Activated T-cell treated with anti-CD3 and anti-CD28 coated beads for 4 hours (primary cell): ENCODE measurements around the gene NAALADL2.

Experiments
- DNase-seq: peaks from one replicate; pipeline ENCODE4 v3.0.0-alpha.2; 2020

NAALADL2 gene

DNA sequence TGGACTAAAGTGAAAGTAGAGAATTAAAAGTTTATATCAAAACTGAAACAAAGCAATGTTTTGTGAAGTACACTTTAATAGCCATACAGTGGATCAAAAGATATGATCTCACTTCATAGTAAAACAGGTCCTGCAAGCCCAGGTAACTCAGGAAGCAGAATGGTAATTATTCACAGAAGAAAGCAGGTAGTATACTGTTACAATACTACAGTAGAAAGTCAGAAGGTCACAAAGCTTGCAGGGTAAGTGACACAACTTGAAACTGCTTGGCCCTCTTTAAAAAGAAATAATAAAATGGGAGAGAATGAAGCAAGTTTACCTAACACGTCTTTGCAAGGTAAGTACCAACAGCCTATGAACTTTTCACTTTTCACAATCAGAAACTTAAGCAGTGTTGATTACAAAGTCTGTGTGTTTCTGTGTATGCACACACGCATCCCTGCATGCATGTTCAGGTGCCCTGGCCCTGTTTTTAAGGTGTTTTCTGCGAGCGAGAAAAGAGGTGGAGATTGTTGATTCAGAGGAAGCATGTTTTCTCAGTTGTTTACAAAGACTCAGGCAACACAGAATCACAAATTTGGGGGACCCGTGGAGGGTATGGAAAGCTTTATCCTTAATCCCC, at the start of gene NAALADL2:
TSS of gene NAALADL2 (plus strand) at position 221 of the 622 bp plus-strand sequence.
- no peak for DNase-seq

DNA sequence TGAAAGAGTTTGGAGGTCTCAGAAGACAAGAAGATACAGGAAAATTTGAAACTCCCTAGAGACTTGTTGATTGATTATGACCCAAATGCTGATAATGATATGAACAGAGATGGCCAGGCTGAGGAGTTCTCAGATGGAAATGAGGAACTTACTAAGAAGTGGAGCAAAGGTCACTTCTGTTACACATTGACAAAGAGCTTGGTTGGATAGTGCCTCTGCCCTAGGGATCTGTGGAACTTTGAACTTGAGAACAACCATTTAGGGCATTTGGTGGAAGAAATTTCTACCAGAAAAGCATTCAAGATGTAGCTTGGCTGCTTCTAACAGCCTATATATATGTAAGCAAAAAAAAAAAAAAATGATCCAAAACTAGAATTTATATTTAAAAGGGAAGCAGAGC, 48.9 kb upstream of the NAALADL2 start:
- DNase-seq = no peak

DNA sequence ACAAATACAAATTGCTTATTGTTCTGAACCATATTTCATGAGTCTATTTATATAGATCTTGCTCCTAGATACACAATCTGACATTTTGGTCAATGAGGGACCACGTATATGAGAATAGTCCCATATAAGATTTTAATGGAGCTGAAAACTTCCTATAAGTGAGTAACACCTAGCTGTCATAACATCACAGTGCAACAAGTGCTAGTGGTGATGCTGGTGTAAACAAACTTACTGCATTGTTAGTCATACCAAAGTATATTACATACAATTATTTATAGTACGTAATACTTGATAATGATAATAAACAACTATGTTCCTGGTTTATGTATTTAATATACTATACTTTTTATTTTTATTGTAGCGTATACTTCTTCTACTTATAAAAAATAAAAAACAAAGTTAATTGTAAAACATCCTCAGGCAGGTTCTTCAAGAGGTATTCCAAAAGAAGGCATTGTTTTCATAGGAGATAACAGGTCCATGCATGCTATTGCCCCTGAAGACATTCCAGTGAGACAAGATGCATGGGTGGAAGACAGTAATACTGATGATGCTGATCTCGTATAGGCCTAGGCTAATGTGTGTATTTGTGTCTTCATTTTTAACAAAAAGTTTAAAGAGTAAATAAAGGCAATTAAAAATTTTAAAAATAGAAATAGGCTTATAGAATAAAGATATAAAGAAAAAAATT, 46.8 kb upstream of the NAALADL2 start:
- no peak for DNase-seq

DNA sequence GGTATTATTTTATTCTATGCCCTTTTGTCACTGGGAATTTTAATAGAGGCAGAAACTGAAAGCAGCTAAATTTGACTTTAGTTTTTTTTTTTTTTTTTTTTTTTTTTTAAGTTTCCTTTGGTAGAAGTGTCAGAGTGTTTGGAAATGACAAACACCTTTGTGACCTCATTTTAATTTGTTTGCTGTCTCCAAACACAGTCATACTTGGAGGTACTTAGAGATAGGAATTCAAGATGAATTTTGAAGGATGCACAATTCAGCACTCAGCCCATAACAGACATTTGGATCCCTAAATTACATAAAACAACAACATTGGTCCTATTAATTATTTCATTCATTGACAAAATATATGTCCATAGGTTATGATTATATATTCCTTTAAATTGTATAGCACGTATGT, 43.4 kb upstream of the NAALADL2 start:
- DNase-seq = no peak

DNA sequence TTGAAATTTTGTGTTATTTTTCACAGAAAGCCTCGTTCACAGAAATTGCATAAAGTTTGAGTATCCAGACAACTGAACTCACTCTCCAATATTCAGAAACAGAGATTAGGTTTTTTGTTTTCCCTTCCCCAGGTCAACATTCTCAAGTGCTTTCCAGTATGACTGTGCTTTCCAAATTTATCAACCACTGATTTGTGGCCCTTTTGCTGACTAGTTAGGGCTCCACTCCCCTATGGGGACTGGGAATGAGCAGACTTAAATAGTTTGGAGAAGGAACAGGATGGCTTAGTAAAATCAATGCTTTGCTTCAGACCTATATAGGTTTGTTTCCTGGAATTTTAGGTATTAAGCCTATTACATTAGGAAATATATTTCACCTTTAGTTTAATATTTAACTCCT, 38.2 kb upstream of the NAALADL2 start:
- no peak for DNase-seq

DNA sequence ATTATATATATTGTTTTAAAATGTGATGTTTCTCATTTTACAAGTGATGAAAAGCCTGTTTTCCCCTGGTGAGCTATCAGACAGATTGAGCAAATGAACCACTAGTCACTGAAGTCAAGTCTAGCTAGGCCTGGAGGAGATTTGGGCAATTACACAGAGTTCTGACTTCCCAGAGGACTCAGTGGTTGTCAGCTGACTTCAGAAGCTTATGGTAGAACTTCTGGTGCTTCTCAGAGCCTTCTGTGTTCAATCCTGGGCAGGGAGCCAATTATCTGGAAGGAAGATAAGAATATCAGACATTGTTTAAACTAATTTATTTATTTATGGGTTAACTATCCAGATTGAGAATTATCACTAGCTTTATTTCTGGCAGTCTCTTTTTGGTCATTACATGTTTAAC, 37.7 kb upstream of the NAALADL2 start:
- no peak for DNase-seq

DNA sequence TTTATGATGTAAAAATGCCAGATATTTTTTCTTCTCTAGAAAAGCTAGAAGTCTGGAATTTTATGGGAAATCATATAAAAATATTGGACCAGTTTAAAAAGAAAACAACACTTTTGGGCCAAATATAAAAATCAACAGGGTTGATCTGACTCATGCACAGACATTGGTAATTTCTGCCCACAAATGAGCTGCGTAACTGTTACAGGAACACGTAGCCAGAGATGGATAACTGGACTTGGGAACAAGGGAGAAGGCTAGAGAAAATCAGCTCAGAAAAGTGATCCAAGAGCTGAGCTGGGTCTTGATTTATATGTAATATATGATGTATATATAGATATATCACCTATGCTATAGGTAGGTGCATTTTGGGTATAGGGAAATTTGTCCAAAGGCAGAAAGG, 36.8 kb upstream of the NAALADL2 start:
- DNase-seq = no peak

DNA sequence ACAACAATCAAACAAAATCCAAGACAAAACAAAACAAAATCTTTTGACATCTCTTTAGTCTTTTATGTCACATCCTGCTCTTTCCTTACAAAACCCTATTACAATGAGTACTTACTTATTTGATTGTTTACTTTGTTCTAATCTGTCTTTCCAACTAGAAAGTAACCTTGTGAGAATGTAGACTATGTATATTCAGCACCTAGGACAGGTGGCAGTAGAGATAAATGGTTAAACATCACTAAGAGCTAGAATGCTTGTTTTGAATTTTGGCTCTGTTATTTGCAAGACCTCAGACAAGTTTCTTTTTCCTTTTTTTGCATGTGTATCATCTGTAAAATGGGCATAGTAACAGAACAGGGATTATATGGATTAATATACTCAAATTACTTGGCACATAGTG, 33.1 kb upstream of the NAALADL2 start:
- DNase-seq = no peak

DNA sequence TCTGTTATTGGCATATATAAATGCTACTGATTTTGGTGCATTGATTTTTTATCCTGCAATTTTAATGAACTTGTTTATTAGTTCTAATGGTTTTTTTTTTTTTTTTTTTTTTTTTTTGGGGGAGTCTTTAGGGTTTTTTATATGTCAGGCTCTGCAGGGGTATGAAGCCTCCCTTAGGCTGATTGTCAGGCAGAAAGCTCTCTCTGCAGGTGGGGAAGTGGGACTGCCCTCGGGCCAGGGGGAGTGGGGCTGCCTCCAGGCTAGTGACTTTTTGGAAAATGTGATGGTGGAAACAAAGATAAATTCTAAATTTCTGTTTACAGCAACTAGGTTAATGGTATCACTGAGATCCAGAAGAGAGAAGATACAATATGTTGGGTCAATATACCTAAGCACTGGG, 14.4 kb upstream of the NAALADL2 start:
- no peak for DNase-seq

DNA sequence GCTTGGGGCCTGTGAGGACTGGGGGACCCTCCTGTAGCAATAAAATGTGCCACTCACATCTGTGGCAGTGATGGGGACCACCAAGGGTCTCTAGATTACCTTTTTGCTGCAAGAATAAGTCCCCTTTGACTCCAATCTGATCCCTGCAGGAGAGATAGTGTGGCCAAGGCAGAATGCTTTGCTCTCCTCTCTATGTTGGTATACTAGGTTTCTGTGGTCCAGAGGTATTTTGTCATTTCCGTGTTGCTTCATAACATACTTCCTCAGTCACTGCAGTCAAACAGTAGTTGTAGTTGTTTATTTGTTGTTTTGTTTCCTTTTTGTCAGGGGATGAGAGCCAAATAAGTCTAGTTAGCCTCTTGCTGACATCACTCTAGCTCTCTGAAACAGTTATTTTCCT, 13.1 kb upstream of the NAALADL2 start:
- no peak for DNase-seq

DNA sequence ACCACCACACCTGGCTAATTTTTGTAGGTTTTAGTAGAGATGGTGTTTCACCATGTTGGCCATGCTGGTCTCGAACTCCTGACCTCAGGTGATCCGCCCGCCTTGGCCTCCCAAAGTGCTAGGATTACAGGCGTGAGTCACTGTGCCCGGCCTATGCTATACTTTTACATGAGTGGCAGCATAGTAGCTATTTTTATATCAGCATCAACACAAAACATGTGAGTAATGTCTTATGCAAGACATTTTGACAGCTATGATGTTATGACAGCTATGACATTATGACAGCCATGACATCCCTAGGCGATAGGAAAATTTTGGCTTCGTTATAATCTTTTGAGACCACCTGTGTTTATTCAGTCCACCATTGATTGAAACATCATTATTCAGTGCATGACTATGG, 4.1 kb upstream of the NAALADL2 start:
- no peak for DNase-seq

DNA sequence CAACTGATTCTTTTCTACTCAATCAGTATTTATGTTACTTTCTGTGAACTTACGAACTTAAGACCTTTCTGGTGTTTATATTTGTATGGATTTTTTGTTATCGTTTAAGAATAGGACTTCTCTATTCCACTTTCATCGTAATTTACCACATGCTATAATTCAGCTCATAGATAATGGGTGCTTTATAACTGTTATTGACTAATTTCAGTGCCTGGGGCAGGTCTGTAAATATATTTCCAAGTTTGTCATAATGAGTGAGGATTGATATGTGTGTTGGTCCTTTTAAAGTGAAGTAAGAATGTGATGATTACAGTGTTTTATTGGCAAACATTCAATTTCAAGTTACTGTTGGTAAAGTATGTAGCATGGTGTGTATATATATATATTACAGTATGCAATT, 1.8 kb upstream of the NAALADL2 start:
- DNase-seq = no peak

DNA sequence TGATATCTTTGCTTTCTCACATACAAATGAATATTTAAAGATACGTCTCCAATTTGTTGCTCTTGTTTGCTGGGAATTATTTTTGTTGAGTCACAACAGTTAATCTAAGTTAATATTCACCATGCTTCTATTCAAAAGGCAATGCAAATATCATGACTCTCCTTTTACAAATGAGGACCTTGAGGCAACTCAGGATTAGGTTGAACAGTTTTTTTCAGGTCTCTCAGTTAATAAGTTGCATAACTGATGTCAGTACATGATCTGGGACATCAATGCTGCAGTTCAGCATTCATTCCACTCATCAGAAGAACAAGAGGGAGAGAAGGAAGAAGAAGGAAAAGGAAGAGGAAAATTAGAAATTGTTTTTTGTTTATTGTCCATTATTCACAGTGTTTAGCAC, 781 bp upstream of the NAALADL2 start:
- no peak for DNase-seq

DNA sequence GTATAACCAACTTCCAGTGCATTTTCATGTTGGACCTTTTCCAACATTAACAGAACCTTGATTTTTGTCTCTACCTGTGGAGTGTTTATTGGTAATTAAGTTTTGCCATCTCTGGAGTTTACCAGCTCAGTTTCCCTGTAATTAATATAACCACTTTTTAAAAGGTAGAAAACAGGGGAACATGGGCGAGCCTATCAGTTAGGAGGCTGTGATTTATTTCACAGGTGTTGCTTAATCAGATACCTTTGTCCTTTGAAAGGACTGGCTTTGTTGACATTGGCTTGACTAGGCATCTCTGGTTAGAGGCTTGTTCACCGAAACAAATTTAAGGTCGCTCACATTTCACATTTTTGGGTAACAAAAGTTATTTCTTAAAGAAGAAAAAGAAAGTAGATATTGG, 622 bp downstream of the NAALADL2 start:
- no peak for DNase-seq

DNA sequence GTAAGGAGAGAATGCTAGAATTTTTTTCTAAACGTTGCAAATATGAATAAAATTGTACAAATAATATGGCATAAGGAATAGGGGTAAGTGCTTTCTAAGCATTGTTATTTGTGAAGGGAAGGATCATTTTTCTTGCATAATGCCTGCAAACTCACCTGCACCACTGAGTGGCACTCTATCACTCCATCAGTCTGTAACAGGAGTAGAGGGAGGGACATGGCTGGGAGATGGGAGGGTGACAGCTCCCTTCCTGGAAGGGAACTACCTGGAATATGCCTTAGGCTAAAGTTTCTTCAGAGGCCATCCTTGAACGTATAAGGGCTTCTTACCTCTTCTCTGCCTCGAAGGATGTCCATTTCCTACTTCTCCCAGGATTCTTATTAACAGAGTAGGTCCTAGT, 3.0 kb downstream of the NAALADL2 start:
- DNase-seq = no peak

DNA sequence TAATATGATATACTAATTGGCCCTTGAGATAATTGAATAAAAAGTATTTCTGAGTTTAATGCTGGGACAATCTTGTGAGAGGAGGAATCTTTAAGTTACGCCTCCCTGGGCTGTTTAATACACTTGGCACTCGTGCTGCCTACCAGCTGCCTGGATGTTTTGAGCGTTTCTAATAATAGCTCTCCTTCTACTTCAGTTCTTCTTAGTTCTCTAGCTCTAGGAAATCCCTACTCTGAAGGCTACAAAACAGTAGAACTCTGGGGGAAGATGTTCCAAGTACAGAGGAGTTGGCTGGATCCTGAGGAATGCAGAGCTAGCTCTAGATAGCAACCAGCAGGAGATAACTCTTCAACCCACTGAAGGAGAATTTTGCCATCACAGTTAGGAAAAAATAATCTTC, 3.5 kb downstream of the NAALADL2 start:
- DNase-seq = no peak

DNA sequence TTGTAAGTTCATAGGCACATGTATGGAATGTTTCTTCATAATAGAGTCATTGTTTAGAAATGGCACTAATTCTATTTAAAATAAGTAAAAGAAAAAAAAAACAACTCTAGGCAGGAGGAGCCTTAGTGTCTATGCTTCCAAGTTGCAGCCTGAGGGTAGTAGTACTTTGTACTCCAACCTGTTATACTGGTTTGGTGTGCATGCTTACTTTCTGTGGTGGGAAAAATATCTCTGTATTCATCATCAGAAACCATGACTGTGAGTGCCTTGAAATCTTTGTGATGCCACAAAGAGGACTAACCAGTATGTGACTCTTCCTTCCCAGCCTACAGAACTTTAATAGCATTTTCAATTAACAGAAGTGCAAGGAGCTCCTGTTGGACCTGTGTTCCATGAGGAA, 4.4 kb downstream of the NAALADL2 start:
- DNase-seq = no peak

DNA sequence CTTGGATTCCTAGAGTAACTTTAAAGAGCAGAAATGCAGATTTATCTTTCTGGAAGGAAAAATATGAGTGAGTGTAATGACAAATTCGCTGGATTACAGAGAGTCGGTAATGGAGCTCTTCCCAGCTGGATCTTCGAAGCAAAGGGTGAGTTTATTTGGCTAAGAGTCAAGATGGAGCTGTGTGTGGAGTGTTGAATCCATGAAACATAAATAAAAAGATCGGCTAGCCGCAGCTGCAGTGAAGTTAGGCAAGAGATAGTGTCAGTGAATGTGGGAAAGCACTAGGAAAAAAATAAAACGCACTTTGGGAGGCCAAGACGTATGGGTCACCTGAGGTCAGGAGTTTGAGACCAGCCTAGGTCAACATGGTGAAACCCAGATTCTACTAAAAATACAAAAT, 10.3 kb downstream of the NAALADL2 start:
- no peak for DNase-seq

DNA sequence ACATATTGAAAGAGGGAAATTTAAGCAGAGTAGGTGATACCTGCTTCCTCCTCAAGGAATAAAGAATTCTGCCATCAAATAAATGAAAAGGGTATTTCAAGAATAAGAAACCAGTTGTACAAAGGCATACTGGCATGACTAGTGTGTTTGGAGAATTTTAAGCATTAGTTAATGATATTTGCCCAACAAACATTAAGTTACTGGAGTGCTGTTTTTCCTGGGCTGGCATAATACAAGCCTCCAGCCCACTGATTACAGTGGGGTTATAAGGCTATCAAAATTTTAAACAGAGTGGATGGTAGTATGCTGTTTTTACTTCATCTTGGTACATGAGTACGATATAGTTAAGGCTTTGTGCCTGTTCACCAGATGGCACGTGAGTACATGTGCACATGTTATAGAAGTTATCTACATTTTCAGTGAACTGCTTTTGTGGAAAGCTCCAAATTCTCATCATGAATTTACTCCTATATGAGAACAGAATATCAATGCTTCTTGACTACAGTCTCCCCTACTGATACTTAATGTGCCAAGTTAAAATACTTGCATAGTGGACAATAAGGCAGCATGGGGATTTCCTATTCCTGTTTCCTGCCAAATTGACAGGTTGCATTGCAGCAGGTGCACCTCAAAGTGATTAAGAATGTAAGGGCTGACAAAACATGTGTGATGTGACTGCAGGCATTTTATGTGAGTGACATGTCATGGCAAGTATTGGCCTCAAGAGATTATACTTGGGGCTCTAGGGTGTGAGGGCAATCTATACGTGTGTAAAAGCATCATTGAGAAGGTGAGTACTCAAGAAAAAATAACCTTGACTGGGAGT, 14.9 kb downstream of the NAALADL2 start:
- no peak for DNase-seq

DNA sequence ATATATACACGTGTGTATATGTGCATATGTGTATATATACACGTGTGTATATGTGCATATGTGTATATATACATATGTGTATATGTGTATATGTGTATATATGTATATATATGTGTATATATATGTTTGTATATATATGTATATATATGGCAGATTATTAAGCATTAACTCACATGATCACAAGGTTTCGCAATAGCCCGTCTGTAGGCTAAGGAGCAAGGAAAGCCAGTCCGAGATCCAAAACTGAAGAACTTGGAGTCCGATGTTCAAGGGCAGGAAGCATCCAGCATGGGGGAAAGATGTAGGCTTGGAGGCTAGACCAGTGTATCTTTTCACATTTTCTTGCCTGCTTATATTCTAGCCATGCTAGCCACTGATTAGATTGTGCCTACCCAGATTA, 23.7 kb downstream of the NAALADL2 start:
- DNase-seq = no peak

DNA sequence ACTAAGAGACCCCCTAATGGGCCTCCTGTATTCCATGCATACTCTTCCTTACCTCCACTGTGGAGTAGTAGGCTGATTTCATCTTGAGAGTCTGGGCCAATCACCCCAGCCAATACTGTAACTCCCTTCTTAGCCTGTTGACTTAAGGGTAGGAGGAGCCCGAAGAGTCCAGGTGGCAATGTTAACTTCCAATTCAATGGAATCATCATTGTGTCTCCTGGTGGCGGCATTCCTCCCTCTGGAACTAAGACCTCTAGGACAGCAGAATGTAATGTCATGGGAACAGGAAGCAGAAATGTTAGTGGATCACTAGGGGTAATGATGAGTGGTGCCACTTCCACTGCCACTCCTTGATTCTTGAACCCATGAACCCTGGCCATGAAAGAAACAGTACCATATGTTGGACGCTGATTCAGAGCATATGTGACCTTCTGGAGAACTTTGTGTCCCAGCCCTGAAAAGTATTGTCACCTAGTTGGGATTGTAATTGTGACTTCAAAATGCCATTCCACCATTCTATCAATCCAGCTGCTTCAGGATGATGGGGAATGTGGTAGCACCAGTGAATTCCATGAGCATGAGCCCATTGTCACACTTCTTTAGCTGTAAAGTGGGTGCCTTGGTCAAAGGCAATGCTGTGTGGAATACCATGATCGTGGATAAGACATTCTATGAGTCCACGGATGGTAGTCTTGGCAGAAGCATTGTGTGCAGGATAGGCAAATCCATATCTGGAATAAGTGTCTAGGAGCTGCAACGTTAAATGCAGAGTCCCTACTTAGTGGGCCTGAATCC, 24.9 kb downstream of the NAALADL2 start:
- DNase-seq = no peak

DNA sequence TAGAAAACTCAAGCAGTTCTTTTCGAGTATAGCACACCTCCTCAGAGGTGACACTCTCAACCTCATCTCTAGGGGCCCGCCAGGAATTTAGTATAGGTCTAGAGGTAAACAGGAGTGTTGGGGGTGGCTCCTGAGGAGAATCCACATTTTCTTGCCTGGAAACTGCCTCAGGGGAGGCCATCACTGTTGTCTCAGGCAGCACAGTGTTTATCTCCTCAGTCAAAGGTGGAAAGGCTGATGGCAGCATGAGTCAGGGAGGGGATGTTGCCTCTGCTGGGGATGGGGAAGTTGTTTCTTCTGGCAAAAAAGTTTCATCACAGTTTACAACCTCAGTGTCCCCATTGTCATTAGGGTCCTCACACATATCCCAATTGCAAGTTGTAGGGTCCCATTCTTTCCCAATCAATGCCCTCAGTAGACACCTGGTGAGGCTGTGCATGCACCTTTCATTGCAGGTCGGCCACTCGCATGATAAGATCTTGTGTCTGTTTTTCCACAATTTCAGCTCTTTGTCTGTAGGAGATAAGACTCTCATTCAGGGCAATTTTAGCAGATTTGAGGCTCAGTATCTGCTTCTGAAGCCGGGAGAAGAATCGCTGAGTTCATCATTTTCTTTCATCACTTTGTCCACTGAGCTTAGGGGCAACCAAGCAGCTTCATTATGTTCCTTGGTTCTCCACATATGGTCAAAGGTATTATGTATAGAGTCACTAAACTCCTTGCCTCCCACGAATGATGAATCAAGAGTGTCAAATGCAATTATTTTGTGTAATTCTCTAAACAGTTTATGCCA, 25.8 kb downstream of the NAALADL2 start:
- no peak for DNase-seq
